Endothelial cell of umbilical vein (primary cell): ENCODE measurements around the gene EFHC2.

Source experiments
- EZH2 ChIP-seq: IDR thresholded peaks from 2 replicates; pipeline ENCODE4 v1.6.1; 2012; ENCODE audit warnings: borderline replicate concordance, low read depth, mild to moderate bottlenecking, moderate library complexity, low read length, inconsistent platforms; ENCODE audit not compliant: severe bottlenecking
- FOS ChIP-seq: IDR thresholded peaks from 2 replicates; pipeline ENCODE4 v1.6.1; 2011; ENCODE audit warnings: mild to moderate bottlenecking, low read length, moderate library complexity, borderline replicate concordance; ENCODE audit not compliant: insufficient read depth
- GATA2 ChIP-seq: IDR thresholded peaks from 2 replicates; pipeline ENCODE4 v1.7.0; 2011; ENCODE audit warnings: low read depth, mild to moderate bottlenecking, moderate library complexity, mixed read lengths, low read length; ENCODE audit not compliant: insufficient read length, insufficient read depth
- JUN ChIP-seq: IDR thresholded peaks from 2 replicates; pipeline ENCODE4 v1.6.1; 2011; ENCODE audit warnings: borderline replicate concordance, low read depth; ENCODE audit not compliant: insufficient read length, insufficient read depth
- MYC ChIP-seq: IDR thresholded peaks from one replicate; pipeline ENCODE4 v1.6.1; 2011; ENCODE audit warnings: mild to moderate bottlenecking, low read depth, low read length
- POLR2A ChIP-seq: IDR thresholded peaks from 2 replicates; pipeline ENCODE4 v1.6.1; 2012; ENCODE audit warnings: low read depth, mild to moderate bottlenecking, control low read depth, low read length
- POLR2AphosphoS5 ChIP-seq: IDR thresholded peaks from 2 replicates; pipeline ENCODE4 v1.6.1; 2012; ENCODE audit warnings: low read depth, mild to moderate bottlenecking, control low read depth, low read length, moderate library complexity; ENCODE audit not compliant: insufficient read depth
- TF ChIP-seq, protein P1 (sequence below), 2 donors: IDR thresholded peaks; 1 replicate in 1 of 2; 2 replicates in 1 of 2; pipeline ENCODE4 v1.5.1; 2011; ENCODE audit warnings: low read length in 2 of 2, mild to moderate bottlenecking in 2 of 2, moderate library complexity in 2 of 2, control low read depth in 1 of 2, inconsistent platforms in 1 of 2, low read depth in 1 of 2; ENCODE audit not compliant: insufficient read depth in 1 of 2; ENCODE audit errors: extremely low read depth in 1 of 2
- TF ChIP-seq, protein P2 (sequence below): IDR thresholded peaks from 2 replicates; pipeline ENCODE4 v1.6.1; 2011; ENCODE audit not compliant: insufficient read depth, insufficient read length

DNA sequence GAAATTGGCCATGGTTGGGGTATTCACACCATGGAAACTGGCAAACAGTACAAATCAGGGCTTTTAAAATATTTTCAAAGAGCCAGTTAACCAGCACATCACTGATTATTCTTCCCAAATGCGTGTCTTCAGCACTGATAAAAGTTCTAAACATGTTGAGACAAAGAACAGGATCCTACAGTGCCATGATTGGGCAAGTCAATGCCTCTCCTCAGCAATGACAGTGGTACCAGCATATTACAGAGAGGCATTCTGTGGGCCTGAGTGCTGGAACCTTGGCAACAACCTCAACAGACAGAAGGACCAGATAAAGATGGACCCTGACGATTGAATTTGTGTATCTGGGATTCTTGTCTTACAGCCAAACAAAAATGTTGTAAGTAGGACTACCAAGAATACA lies 108.9 kb downstream of the EFHC2 start:
- TF ChIP-seq, protein P1, sequence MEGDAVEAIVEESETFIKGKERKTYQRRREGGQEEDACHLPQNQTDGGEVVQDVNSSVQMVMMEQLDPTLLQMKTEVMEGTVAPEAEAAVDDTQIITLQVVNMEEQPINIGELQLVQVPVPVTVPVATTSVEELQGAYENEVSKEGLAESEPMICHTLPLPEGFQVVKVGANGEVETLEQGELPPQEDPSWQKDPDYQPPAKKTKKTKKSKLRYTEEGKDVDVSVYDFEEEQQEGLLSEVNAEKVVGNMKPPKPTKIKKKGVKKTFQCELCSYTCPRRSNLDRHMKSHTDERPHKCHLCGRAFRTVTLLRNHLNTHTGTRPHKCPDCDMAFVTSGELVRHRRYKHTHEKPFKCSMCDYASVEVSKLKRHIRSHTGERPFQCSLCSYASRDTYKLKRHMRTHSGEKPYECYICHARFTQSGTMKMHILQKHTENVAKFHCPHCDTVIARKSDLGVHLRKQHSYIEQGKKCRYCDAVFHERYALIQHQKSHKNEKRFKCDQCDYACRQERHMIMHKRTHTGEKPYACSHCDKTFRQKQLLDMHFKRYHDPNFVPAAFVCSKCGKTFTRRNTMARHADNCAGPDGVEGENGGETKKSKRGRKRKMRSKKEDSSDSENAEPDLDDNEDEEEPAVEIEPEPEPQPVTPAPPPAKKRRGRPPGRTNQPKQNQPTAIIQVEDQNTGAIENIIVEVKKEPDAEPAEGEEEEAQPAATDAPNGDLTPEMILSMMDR (IDR thresholded peaks at IDR 0.05; ENCODE audit: extremely low read depth in 1 of 2, insufficient read depth in 1 of 2, low read depth in 1 of 2, low read length in 2 of 2) = no peak
- TF ChIP-seq POLR2A (no peak), POLR2AphosphoS5 (no peak), JUN (no peak), EZH2 (no peak), MYC (no peak), FOS (no peak), GATA2 (no peak)
- TF ChIP-seq, protein P2, sequence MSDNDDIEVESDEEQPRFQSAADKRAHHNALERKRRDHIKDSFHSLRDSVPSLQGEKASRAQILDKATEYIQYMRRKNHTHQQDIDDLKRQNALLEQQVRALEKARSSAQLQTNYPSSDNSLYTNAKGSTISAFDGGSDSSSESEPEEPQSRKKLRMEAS = no peak
